Hepatocyte (in vitro differentiated cells): ENCODE results near the gene ASXL1.

Experiments used
- CTCF ChIP-seq: fragments of 200-600 bp; sonication (generic); IDR thresholded peaks from 2 replicates; pipeline ENCODE4 v1.5.1; 2016; ENCODE audit warnings: antibody characterized with exemption, mild to moderate bottlenecking; ENCODE audit not compliant: poor library complexity
- EZH2 ChIP-seq: fragments of 200-600 bp; sonication (generic); IDR thresholded peaks from 2 replicates; pipeline ENCODE4 v1.6.1; 2016; ENCODE audit warnings: antibody characterized with exemption, mild to moderate bottlenecking, borderline replicate concordance

GRCh38 chr20:32485770-32486478 lies 127.8 kb downstream of the ASXL1 start:
- no peak for TF ChIP-seq CTCF
- TF ChIP-seq EZH2, result no peak
